ENCODE results near the gene MSMO1.

Gene MSMO1

GRCh38 chr4:165361810-165362209 lies 34.3 kb downstream of the MSMO1 start:
- no peak for DNase-seq

- DNase-seq: peak; percentile 47
Measured at GRCh38 chr4:165364452-165365080, 37.1 kb downstream of the MSMO1 start.

GRCh38 chr4:165367040-165367439 lies 39.6 kb downstream of the MSMO1 start:
- no peak for DNase-seq

- DNase-seq: no peak
Measured at GRCh38 chr4:165368114-165368513, 40.6 kb downstream of the MSMO1 start.

GRCh38 chr4:165368567-165368966 lies 41.1 kb downstream of the MSMO1 start:
- no peak for DNase-seq

- DNase-seq: peak; percentile 28
Measured at GRCh38 chr4:165369522-165369921, 42.1 kb downstream of the MSMO1 start.

GRCh38 chr4:165370530-165370929 lies 43.1 kb downstream of the MSMO1 start:
- no peak for DNase-seq

- no peak for DNase-seq
Measured at GRCh38 chr4:165375465-165375864, 48.0 kb downstream of the MSMO1 start.

- no peak for DNase-seq
Measured at GRCh38 chr4:165378398-165378744, 50.9 kb downstream of the MSMO1 start.

- peak; percentile 69 for DNase-seq
Measured at GRCh38 chr4:165378745-165379677, 51.5 kb downstream of the MSMO1 start, which contains the start of gene CPE. Gene CPE, plus strand, starts transcription at chr4:165379008. Its CDS starts 214 bp downstream, at chr4:165379222.

- DNase-seq: no peak
Measured at GRCh38 chr4:165379678-165380064, 52.2 kb downstream of the MSMO1 start.

- no peak for DNase-seq
Measured at GRCh38 chr4:165380805-165381204, 53.3 kb downstream of the MSMO1 start.

- DNase-seq: no peak
Measured at GRCh38 chr4:165381821-165382373, 54.4 kb downstream of the MSMO1 start.

GRCh38 chr4:165382640-165383039 lies 55.2 kb downstream of the MSMO1 start:
- DNase-seq: no peak

- DNase-seq: no peak
Measured at GRCh38 chr4:165383591-165384073, 56.2 kb downstream of the MSMO1 start.

- DNase-seq: no peak
Measured at GRCh38 chr4:165384186-165384585, 56.7 kb downstream of the MSMO1 start.

GRCh38 chr4:165384598-165384997 lies 57.1 kb downstream of the MSMO1 start:
- no peak for DNase-seq

GRCh38 chr4:165385126-165385525 lies 57.7 kb downstream of the MSMO1 start:
- no peak for DNase-seq

GRCh38 chr4:165386328-165386727 lies 58.9 kb downstream of the MSMO1 start:
- DNase-seq: no peak

GRCh38 chr4:165388756-165389155 lies 61.3 kb downstream of the MSMO1 start:
- DNase-seq: no peak

Data from suppressor macrophage treated with lipopolysaccharide for 4 hours (primary cell).